Measurements from ENCODE around the gene SH3TC1.
A peak's percentile ranks its signal among the peaks of the same experiment; 100 is the strongest.

SH3TC1 gene

GRCh38 chr4:8215641-8216442 is 16.8 kb downstream of the SH3TC1 start:
- DNase-seq (ENCODE audit: low read depth): no peak

- no peak for DNase-seq (ENCODE audit: low read depth)
Observed at GRCh38 chr4:8216443-8217245, 17.6 kb downstream of the SH3TC1 start.

- no peak for DNase-seq (ENCODE audit: low read depth)
Observed at GRCh38 chr4:8217246-8217511, 18.1 kb downstream of the SH3TC1 start.

GRCh38 chr4:8217871-8218270 is 18.8 kb downstream of the SH3TC1 start:
- no peak for DNase-seq (ENCODE audit: low read depth)

GRCh38 chr4:8218371-8219031 is 19.4 kb downstream of the SH3TC1 start:
- DNase-seq (ENCODE audit: low read depth): no peak

GRCh38 chr4:8219236-8219635 is 20.1 kb downstream of the SH3TC1 start:
- DNase-seq (ENCODE audit: low read depth): no peak

- DNase-seq (ENCODE audit: low read depth): no peak
Observed at GRCh38 chr4:8220661-8221450, 21.8 kb downstream of the SH3TC1 start.

- no peak for DNase-seq (ENCODE audit: low read depth)
Observed at GRCh38 chr4:8221476-8221875, 22.4 kb downstream of the SH3TC1 start.

- no peak for DNase-seq (ENCODE audit: low read depth)
Observed at GRCh38 chr4:8221985-8222384, 22.9 kb downstream of the SH3TC1 start.

GRCh38 chr4:8222609-8223388 is 23.7 kb downstream of the SH3TC1 start:
- DNase-seq (ENCODE audit: low read depth): no peak

GRCh38 chr4:8224267-8224974 is 25.3 kb downstream of the SH3TC1 start:
- DNase-seq (ENCODE audit: low read depth): no peak

GRCh38 chr4:8224975-8225625 is 26.0 kb downstream of the SH3TC1 start:
- no peak for DNase-seq (ENCODE audit: low read depth)

- DNase-seq (ENCODE audit: low read depth): no peak
Observed at GRCh38 chr4:8225706-8226443, 26.8 kb downstream of the SH3TC1 start.

- no peak for DNase-seq (ENCODE audit: low read depth)
Observed at GRCh38 chr4:8227201-8227770, 28.2 kb downstream of the SH3TC1 start.

- no peak for DNase-seq (ENCODE audit: low read depth)
Observed at GRCh38 chr4:8227771-8228318, 28.8 kb downstream of the SH3TC1 start.

- DNase-seq (ENCODE audit: low read depth): peak; percentile 46
Observed at GRCh38 chr4:8228319-8229250, 29.5 kb downstream of the SH3TC1 start.

GRCh38 chr4:8229331-8229975 is 30.4 kb downstream of the SH3TC1 start:
- no peak for DNase-seq (ENCODE audit: low read depth)
